Left ventricle myocardium inferior (tissue), 1 donor: ENCODE results near the gene CHRD. TPM values are rescaled to one million over a fixed set of nuclear protein-coding genes. Genes with fewer than 3 reads are reported as not detected.

Experiments used
- DNase-seq: peaks from one replicate; pipeline ENCODE4 v3.0.0-alpha.2; 2020
- H3K27ac ChIP-seq: fragments of 200-600 bp; replicated peaks from 2 replicates; pipeline ENCODE4 v1.8.0; 2021
- H3K27me3 ChIP-seq: fragments of 200-600 bp; 2 replicates; pipeline ENCODE4 v1.8.0; 2021; ENCODE audit warnings: low read depth
- H3K36me3 ChIP-seq: fragments of 200-600 bp; 2 replicates; pipeline ENCODE4 v1.8.0; 2021
- H3K4me1 ChIP-seq: fragments of 200-600 bp; 2 replicates; pipeline ENCODE4 v1.8.0; 2021
- H3K4me3 ChIP-seq: fragments of 200-600 bp; 2 replicates; pipeline ENCODE4 v1.8.0; 2021; ENCODE audit warnings: mild to moderate bottlenecking, moderate library complexity
- H3K9me3 ChIP-seq: fragments of 200-600 bp; replicated peaks from 2 replicates; pipeline ENCODE4 v1.8.0; 2021
- CTCF ChIP-seq: fragments of 200-600 bp; IDR thresholded peaks from 2 replicates; pipeline ENCODE4 v1.8.0; 2021; ENCODE audit warnings: antibody characterized with exemption, mild to moderate bottlenecking, borderline replicate concordance
- intact Hi-C: fragments of 100-400 bp; cut with micrococcal nuclease; formaldehyde crosslinking; loops from one replicate; pipeline ENCODE4 v1.11.0; 2022
- total RNA-seq: library from RNA; stranded (reverse); fragmentation: NEBNext Ultra II Directional; extraction: Animal tissue kit (Norgen Biotek cat#: 25700); gene quantifications from one replicate; pipeline ENCODE4 v1.2.1, GENCODE V29; 2021
- donor health status: DM: no; HTN: yes; CAD: no; lungs with severe emphysema.

CHRD gene
- total RNA-seq, 1 donor from 2014 or later, result 6.5 TPM

- intact Hi-C loops, result no loop called here
- Histone ChIP-seq H3K27ac (no peak overlapping the region), H3K27me3 (no peaks in the 10 kb centered on the region)
Observed at GRCh38 chr3:184353546-184353941, 26.3 kb upstream of the CHRD start.

GRCh38 chr3:184354121-184354728, 25.6 kb upstream of the CHRD start:
- H3K4me3 ChIP-seq, result no peak overlapping the region
- no peak overlapping the region for H3K27ac ChIP-seq
- H3K36me3 ChIP-seq, result peaks cover 20% of the 10 kb centered on the region
- intact Hi-C loops, result no loop called here
- H3K27me3 ChIP-seq, result no peaks in the 10 kb centered on the region
- no peak for DNase-seq
- H3K4me1 ChIP-seq, result no peaks in the 10 kb centered on the region
- TF ChIP-seq CTCF, result peak; percentile 73
- no peaks in the 10 kb centered on the region for H3K9me3 ChIP-seq

More at GRCh38 chr3:184353546-184353941, 26.3 kb upstream of the CHRD start:
- no peak for DNase-seq
- TF ChIP-seq CTCF, result no peak
- Histone ChIP-seq H3K4me1 (no peaks in the 10 kb centered on the region), H3K9me3 (no peaks in the 10 kb centered on the region), H3K4me3 (no peak overlapping the region), H3K36me3 (peaks cover 20% of the 10 kb centered on the region)

GRCh38 chr3:184354754-184355153, 25.1 kb upstream of the CHRD start:
- Histone ChIP-seq H3K27me3 (no peaks in the 10 kb centered on the region), H3K4me3 (no peak overlapping the region), H3K27ac (no peak overlapping the region), H3K9me3 (no peaks in the 10 kb centered on the region), H3K4me1 (no peaks in the 10 kb centered on the region), H3K36me3 (peaks cover 20% of the 10 kb centered on the region)
- TF ChIP-seq CTCF, result no peak
- intact Hi-C loops, result no loop called here
- no peak for DNase-seq

GRCh38 chr3:184355261-184356040, 24.4 kb upstream of the CHRD start:
- no peak for DNase-seq
- no peaks in the 10 kb centered on the region for H3K9me3 ChIP-seq
- H3K4me1 ChIP-seq, result peaks cover 6% of the 10 kb centered on the region
- intact Hi-C loops, result no loop called here
- no peak overlapping the region for H3K4me3 ChIP-seq
- no peaks in the 10 kb centered on the region for H3K27me3 ChIP-seq
- peaks cover 20% of the 10 kb centered on the region for H3K36me3 ChIP-seq
- no peak for TF ChIP-seq CTCF
- no peak overlapping the region for H3K27ac ChIP-seq

GRCh38 chr3:184357248-184358123, 22.4 kb upstream of the CHRD start:
- Histone ChIP-seq H3K4me3 (no peak overlapping the region), H3K36me3 (peaks cover 14% of the 10 kb centered on the region), H3K4me1 (peaks cover 25% of the 10 kb centered on the region), H3K27me3 (no peaks in the 10 kb centered on the region), H3K27ac (no peak overlapping the region), H3K9me3 (no peaks in the 10 kb centered on the region)
- no peak for TF ChIP-seq CTCF
- intact Hi-C loops, result no loop called here
- no peak for DNase-seq
